Measurements from ENCODE around the gene SDHAF1. TPM values are rescaled to one million over a fixed set of nuclear protein-coding genes. Genes with fewer than 3 reads are reported as not detected.
A peak's percentile ranks its signal among the peaks of the same experiment; 100 is the strongest.

The SDHAF1 gene
- total and polyA plus RNA-seq, 2 of the 8 experiments (the other 6 are each of a cell fraction or from before 2014, with no cell fraction given) = 16.0 to 21.3 TPM

GRCh38 chr19:35986111-35986510, 8.9 kb upstream of the SDHAF1 start:
- FAIRE-seq = no peak
- Histone ChIP-seq H3K18ac (ENCODE audit: extremely low read depth, low read length) (no peak overlapping the region), H3K4me3 (ENCODE audit: extremely low read depth in 1 of 4, insufficient read depth in 2 of 4, low read depth in 3 of 4, low read length in 4 of 4) (no peak overlapping the region), H3K36me3 (ENCODE audit: control insufficient read depth in 2 of 4, insufficient read depth in 4 of 4, low read length in 3 of 4) (no peaks in the 10 kb centered on the region), H4K8ac (ENCODE audit: extremely low read depth, insufficient read depth, low read length) (no peak overlapping the region), H4K20me1 (replicated peaks in 1 of 2; ENCODE audit: control insufficient read depth in 1 of 2, insufficient read depth in 2 of 2, low read length in 2 of 2) (no peaks in the 10 kb centered on the region), H2BK15ac (ENCODE audit: low read length) (no peak overlapping the region), H2AK5ac (ENCODE audit: low read depth, low read length) (no peak overlapping the region), H3K14ac (ENCODE audit: insufficient read length) (no peak overlapping the region), H3K27ac (ENCODE audit: low read depth, low read length) (no peak overlapping the region), H3K79me1 (ENCODE audit: low read depth, low read length) (no peaks in the 10 kb centered on the region), H4K91ac (replicated peaks; ENCODE audit: insufficient read length, low read length) (no peak overlapping the region), H2BK20ac (ENCODE audit: low read length) (no peak overlapping the region), H3K9ac (replicated peaks in 1 of 4; ENCODE audit: extremely low read depth in 1 of 4, low read depth in 3 of 4, low read length in 3 of 4) (no peak overlapping the region), H3K79me2 (ENCODE audit: control insufficient read depth in 1 of 2, insufficient read depth in 2 of 2, low read length in 2 of 2) (no peaks in the 10 kb centered on the region), H3K23ac (ENCODE audit: insufficient read length) (no peak overlapping the region), H2AFZ (ENCODE audit: low read length) (no peak overlapping the region), H3K9me3 (ENCODE audit: insufficient read depth in 2 of 2, low read depth in 1 of 2, low read length in 1 of 2) (no peaks in the 10 kb centered on the region; a peak in 1 of 4 replicates), H3K4ac (replicated peaks; ENCODE audit: insufficient read length, low read depth, low read length) (no peak overlapping the region), H2BK5ac (ENCODE audit: low read depth, low read length) (no peak overlapping the region), H3K4me2 (ENCODE audit: insufficient read depth in 1 of 2, low read depth in 2 of 2, low read length in 2 of 2) (no peak overlapping the region; a peak in 1 of 4 replicates), H4K5ac (ENCODE audit: insufficient read length, low read depth, low read length) (no peak overlapping the region), H3K27me3 (replicated peaks in 1 of 4; ENCODE audit: control insufficient read depth in 3 of 4, extremely low read depth in 1 of 4, insufficient read depth in 3 of 4, low read length in 3 of 4) (peaks cover 0 to 16% (median 13%) of the 10 kb centered on the region in 4 experiments; a peak in 5 of 7 replicates), H3K4me1 (replicated peaks in 1 of 4; ENCODE audit: control insufficient read depth in 3 of 4, insufficient read depth in 4 of 4, low read length in 3 of 4) (0 out of 7 replicates have a peak, but pooled peaks cover 0 to 4% (median 0%) of the 10 kb centered on the region in 4 experiments), H2BK12ac (ENCODE audit: low read depth, low read length) (peak overlapping the region; percentile 5; the same call in 1 of the 2 replicates), H3K23me2 (ENCODE audit: low read depth, low read length) (peaks cover 4% of the 10 kb centered on the region; the same call in 1 of the 2 replicates), H2BK120ac (replicated peaks; ENCODE audit: low read depth, low read length) (no peak overlapping the region), H3K56ac (replicated peaks; ENCODE audit: insufficient read length, low read depth, low read length) (no peak overlapping the region)
- ChIA-PET POLR2A (ENCODE audit: partially characterized antibody) (interaction anchor here (1.6 kb wide), 1 partner anchor 10 kb away, joined by 5 read pairs; no protein-coding TSS in a partner anchor), CTCF (ENCODE audit: partially characterized antibody) (interaction anchor here (0.7 to 1.4 kb wide), 3 partner anchors 8 to 21 kb away, joined by 3 to 5 read pairs (median 4); no protein-coding TSS in a partner anchor)
- 85% methylated on average over 5 of the region's 5 CpGs; no CpG with 5 or more reads in 1 of the 2 experiments for WGBS, 2 experiments (ENCODE audit: extremely low coverage in 1 of 2, insufficient coverage in 1 of 2, insufficient read length in 1 of 2, insufficient replicate concordance in 2 of 2, low coverage in 1 of 2, low lambda C conversion rate in 2 of 2, missing lambda C conversion rate in 1 of 2)
- no peak for DNase-seq (ENCODE audit: low read depth in 1 of 2, low spot score in 2 of 2)
- TF ChIP-seq BACH1 (IDR thresholded peaks at IDR 0.05; ENCODE audit: low read length) = no peak
- no peak for TF ChIP-seq CHD1 (IDR thresholded peaks at IDR 0.05; ENCODE audit: low read depth, low read length)
- no peak for TF ChIP-seq CHD2 (IDR thresholded peaks at IDR 0.05; ENCODE audit: low read length)

All from H1 (cell line).